ENCODE data around the gene DHDH. TPM values are rescaled to one million over a fixed set of nuclear protein-coding genes. Genes with fewer than 3 reads are reported as not detected.

The DHDH gene
- polyA plus RNA-seq, 1 experiment, result 0.48 TPM

DNA sequence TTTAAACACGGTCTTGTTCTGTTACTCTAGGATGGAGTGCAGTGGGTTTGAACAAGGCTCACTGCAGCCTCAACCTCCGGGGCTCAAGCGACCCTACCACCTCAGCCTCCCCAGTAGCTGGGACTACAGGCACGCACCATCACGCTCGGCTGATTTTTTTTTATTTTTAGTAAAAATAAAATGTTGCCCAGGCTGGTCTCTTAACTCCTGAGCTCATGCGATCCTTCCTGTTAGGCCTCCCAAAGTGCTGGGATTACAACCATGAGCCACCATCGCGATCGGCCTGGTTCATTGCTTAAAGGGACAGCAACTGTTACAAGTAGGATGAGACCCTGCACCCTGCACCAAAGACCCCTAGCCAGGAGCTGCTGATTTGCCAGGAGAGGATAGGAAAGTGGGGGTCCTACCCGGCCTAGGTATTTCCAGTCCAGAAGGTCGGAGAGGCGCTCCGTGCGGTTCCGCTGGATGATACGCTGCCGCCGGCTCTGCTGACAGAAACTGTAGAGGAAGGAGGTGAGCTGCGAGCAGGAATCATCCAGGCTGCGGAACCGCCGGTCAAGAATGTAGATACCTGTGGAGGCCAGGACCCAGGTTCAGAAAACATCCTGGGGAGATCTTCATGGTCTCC, 36.8 kb downstream of the DHDH start:
- ChIA-PET POLR2A (interaction anchor here (0.5 to 2.0 kb wide), 14 partner anchors 9 to 415 kb away, joined by 3 to 13 read pairs (median 6); partner anchors contain the start of genes HSD17B14, NUCB1 and PPP1R15A), CTCF (interaction anchor here (0.5 to 3.2 kb wide), 28 partner anchors 10 to 325 kb away, joined by 3 to 38 read pairs (median 4); partner anchors contain the start of genes BAX, CA11, GYS1 and HSD17B14)
- DNase-seq (ENCODE audit: low read depth, low spot score), result no peak
- Histone ChIP-seq H3K27me3 (ENCODE audit: control insufficient read depth, insufficient read depth, low read length) (no peaks in the 10 kb centered on the region), H3K9me3 (ENCODE audit: control insufficient read depth, insufficient read depth, low read length) (peaks cover 12% of the 10 kb centered on the region; the same call in 1 of the 2 replicates), H3K4me3 (ENCODE audit: low read depth, low read length) (no peak overlapping the region), H3K27ac (ENCODE audit: low read depth, low read length) (no peak overlapping the region)
- TF ChIP-seq, protein P1, sequence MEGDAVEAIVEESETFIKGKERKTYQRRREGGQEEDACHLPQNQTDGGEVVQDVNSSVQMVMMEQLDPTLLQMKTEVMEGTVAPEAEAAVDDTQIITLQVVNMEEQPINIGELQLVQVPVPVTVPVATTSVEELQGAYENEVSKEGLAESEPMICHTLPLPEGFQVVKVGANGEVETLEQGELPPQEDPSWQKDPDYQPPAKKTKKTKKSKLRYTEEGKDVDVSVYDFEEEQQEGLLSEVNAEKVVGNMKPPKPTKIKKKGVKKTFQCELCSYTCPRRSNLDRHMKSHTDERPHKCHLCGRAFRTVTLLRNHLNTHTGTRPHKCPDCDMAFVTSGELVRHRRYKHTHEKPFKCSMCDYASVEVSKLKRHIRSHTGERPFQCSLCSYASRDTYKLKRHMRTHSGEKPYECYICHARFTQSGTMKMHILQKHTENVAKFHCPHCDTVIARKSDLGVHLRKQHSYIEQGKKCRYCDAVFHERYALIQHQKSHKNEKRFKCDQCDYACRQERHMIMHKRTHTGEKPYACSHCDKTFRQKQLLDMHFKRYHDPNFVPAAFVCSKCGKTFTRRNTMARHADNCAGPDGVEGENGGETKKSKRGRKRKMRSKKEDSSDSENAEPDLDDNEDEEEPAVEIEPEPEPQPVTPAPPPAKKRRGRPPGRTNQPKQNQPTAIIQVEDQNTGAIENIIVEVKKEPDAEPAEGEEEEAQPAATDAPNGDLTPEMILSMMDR (IDR thresholded peaks at IDR 0.05; ENCODE audit: low read depth, low read length), result no peak

DNA sequence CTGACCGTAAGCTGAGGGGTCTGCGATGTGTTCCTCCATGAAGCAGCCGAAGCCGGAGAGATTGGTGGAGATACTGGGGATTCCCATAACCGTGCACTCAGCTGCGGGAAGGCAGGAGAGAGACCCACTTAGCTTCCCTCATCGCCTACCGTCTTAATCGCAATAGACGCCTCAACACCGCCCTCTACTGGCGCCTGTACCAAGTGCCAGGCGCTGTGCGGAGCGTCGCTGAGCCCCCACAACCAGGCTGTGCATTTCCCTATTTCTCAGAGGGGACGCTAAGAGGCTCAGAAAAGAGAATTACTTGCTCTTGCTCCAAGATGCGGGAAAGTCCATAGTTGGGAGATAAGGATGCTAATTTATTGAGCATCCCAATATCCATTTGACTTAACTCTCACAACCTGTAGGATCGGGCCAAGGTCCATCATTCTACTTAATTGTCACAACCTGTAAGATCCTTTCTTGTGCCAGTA, 37.5 kb downstream of the DHDH start:
- DNase-seq (ENCODE audit: low read depth, low spot score), result no peak
- TF ChIP-seq, protein P1 (IDR thresholded peaks at IDR 0.05; ENCODE audit: low read depth, low read length), result peak; percentile 94
- POLR2A ChIA-PET, result interaction anchor here (0.5 to 2.0 kb wide), 11 partner anchors 8 to 198 kb away, joined by 3 to 13 read pairs (median 6); partner anchors contain the start of genes HSD17B14, NUCB1 and PPP1R15A
- H3K4me3 ChIP-seq (ENCODE audit: low read depth, low read length), result no peak overlapping the region
- H3K27ac ChIP-seq (ENCODE audit: low read depth, low read length), result no peak overlapping the region
- H3K9me3 ChIP-seq (ENCODE audit: control insufficient read depth, insufficient read depth, low read length), result peaks cover 11% of the 10 kb centered on the region; the same call in 1 of the 2 replicates
- CTCF ChIA-PET, result interaction anchor here (0.5 to 3.2 kb wide), 28 partner anchors 10 to 325 kb away, joined by 3 to 38 read pairs (median 4); partner anchors contain the start of genes BAX, CA11, GYS1 and HSD17B14
- H3K27me3 ChIP-seq (ENCODE audit: control insufficient read depth, insufficient read depth, low read length), result no peaks in the 10 kb centered on the region

DNA sequence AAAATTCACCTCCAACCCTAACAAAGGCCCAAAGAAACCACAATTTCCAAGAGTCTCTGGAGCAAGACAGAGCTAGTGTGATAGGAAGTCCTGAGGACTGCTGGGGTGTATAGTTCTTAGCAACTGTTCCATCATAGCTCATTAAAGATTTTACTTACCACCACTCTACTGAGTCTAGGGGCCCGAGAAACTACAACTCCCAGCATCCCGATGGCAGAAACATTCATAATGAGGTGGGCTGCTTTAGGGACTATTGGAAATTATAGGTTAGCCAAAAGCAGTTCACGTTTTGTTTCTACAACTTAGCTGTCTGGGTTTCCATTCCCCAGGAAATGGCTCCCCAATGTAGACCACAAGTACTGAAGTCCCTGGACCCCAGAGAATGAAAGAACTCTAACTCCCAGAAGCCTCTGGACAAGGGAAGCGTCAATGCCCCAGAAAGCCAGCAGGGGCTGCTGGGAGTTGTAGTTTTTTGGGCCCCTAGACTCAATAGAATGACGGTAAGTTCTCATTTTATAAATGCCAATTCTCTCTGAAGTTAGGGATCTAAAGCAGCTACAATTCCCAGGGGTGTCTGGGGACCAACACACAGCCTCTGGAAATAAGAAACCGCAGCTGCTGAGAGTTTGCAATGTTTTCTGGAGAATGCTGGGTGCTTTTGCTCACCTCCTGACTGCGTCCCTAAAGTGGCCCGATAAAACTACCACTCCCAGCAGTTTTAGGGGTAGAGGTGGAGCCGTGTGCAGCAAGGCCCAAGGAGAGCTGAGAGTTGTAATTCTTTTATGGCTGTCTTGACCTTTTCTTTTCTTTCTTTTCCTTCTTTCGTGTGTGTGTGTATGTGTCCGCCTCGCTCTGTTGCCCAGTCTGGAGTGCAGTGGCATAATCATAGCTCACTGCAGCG, 42.7 kb downstream of the DHDH start:
- TF ChIP-seq, protein P1 (IDR thresholded peaks at IDR 0.05; ENCODE audit: low read depth, low read length), result no peak
- Histone ChIP-seq H3K27ac (ENCODE audit: low read depth, low read length) (no peak overlapping the region), H3K4me3 (ENCODE audit: low read depth, low read length) (no peak overlapping the region), H3K27me3 (ENCODE audit: control insufficient read depth, insufficient read depth, low read length) (no peaks in the 10 kb centered on the region), H3K9me3 (ENCODE audit: control insufficient read depth, insufficient read depth, low read length) (no peaks in the 10 kb centered on the region; the same call in 1 of the 2 replicates)
- no peak for DNase-seq (ENCODE audit: low read depth, low spot score)
- POLR2A ChIA-PET, result interaction anchor here (0.7 kb wide), 2 partner anchors 14 to 16 kb away, joined by 9 to 11 read pairs; no protein-coding TSS in a partner anchor
- CTCF ChIA-PET, result interaction anchor here (1.3 to 5.9 kb wide), 6 partner anchors 17 to 188 kb away, joined by 3 to 61 read pairs (median 6); partner anchors contain the start of genes GYS1 and RUVBL2

DNA sequence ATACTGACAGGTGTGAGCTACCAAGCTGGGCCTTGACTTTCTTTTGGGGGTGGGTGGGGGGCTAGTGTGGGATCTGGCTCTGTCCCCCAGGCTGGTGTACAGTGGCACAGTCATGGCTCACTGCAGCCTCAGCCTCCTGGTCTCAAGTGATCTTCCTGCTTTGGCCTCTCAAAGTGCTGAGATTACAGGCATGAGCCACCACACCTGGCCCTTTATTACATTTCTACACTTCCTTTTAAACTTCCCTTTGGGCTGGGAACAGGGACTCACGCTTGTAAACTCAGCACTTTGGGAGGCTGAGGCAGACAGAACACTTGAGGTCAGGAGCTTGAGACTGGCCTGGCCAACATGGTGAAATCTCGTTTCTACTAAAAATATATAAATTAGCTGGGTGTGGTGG, 43.6 kb downstream of the DHDH start:
- POLR2A ChIA-PET, result no interaction called here
- H3K9me3 ChIP-seq (ENCODE audit: control insufficient read depth, insufficient read depth, low read length), result no peaks in the 10 kb centered on the region; the same call in 1 of the 2 replicates
- TF ChIP-seq, protein P1 (IDR thresholded peaks at IDR 0.05; ENCODE audit: low read depth, low read length), result no peak
- no peak for DNase-seq (ENCODE audit: low read depth, low spot score)
- no peaks in the 10 kb centered on the region for H3K27me3 ChIP-seq (ENCODE audit: control insufficient read depth, insufficient read depth, low read length)
- CTCF ChIA-PET, result interaction anchor here (1.5 to 5.9 kb wide), 5 partner anchors 16 to 189 kb away, joined by 3 to 61 read pairs (median 9); partner anchors contain the start of genes GYS1 and RUVBL2
- no peak overlapping the region for H3K4me3 ChIP-seq (ENCODE audit: low read depth, low read length)
- no peak overlapping the region for H3K27ac ChIP-seq (ENCODE audit: low read depth, low read length)

Measured in AG04450 (cell line).